Breast epithelium (tissue), 4 donors: Measurements from ENCODE around the gene PON2. TPM values are rescaled to one million over a fixed set of nuclear protein-coding genes. Genes with fewer than 3 reads are reported as not detected.
A peak's percentile ranks its signal among the peaks of the same experiment; 100 is the strongest.

Experiments used
- DNase-seq, 2 donors: peaks; one replicate each; pipeline ENCODE4 v3.0.0-alpha.2; 2019; ENCODE audit warnings: low spot score in 2 of 2
- H3K27ac ChIP-seq, 2 donors: fragments of 200-600 bp; sonication (generic) in 1 of 2; one replicate each; pipeline ENCODE4 v1.5.1; 2016 to 2019; ENCODE audit warnings: mild to moderate bottlenecking in 1 of 2
- H3K27me3 ChIP-seq, 2 donors: fragments of 200-600 bp; sonication (generic) in 1 of 2; one replicate each; pipeline versions ENCODE4 v1.5.1 to v1.6.0; 2017 to 2019; ENCODE audit warnings: control low read depth in 1 of 2, mild to moderate bottlenecking in 1 of 2
- H3K36me3 ChIP-seq: fragments of 200-600 bp; one replicate; pipeline ENCODE4 v1.5.1; 2019
- H3K4me1 ChIP-seq, 2 donors: fragments of 200-600 bp; sonication (generic); one replicate each; pipeline ENCODE4 v1.5.1; 2016 to 2019; ENCODE audit warnings: control low read depth in 1 of 2
- H3K4me3 ChIP-seq, 3 donors: fragments of 200-600 bp; sonication (generic); 1 replicate in 2 of 3; 2 replicates in 1 of 3; pipeline ENCODE4 v1.5.1; 2016 to 2019; ENCODE audit warnings: mild to moderate bottlenecking in 3 of 3, moderate library complexity in 2 of 3
- H3K9me3 ChIP-seq, 2 donors: fragments of 200-600 bp; sonication (generic) in 1 of 2; one replicate each; pipeline ENCODE4 v1.5.1; 2016 to 2019; ENCODE audit warnings: control low read depth in 1 of 2
- POLR2A ChIP-seq: fragments of 450-650 bp; IDR thresholded peaks from one replicate; pipeline ENCODE4 v1.6.1; 2016; ENCODE audit warnings: antibody characterized with exemption, mild to moderate bottlenecking, moderate library complexity
- POLR2AphosphoS5 ChIP-seq, 3 donors: sonication (generic); formaldehyde crosslinking; IDR thresholded peaks; one replicate each; pipeline ENCODE4 v1.6.1; 2017; ENCODE audit warnings: antibody characterized with exemption in 3 of 3
- intact Hi-C: fragments of 100-400 bp; cut with DNase I; formaldehyde crosslinking; loops from one replicate; pipeline ENCODE4 v1.15.1; 2023; ENCODE audit warnings: low total_unique reads
- total RNA-seq, 3 donors: library from RNA; depleted of rRNA; stranded (reverse); fragments of >200 nt; gene quantifications; one replicate each; pipeline ENCODE4 v1.1.0, GENCODE V29; 2016
- TF ChIP-seq, protein P1 (sequence below), 3 donors: fragments of 450-650 bp; IDR thresholded peaks; one replicate each; pipeline ENCODE4 v1.5.1; 2016 to 2017; ENCODE audit warnings: antibody characterized with exemption in 3 of 3, mild to moderate bottlenecking in 3 of 3, moderate library complexity in 3 of 3

PON2 gene
- total RNA-seq, 3 donors from 2014 or later: 119 to 168 (median 165) TPM

GRCh38 chr7:95427914-95428516, 6.8 kb downstream of the PON2 start:
- TF ChIP-seq POLR2A: no peak
- TF ChIP-seq, protein P1, sequence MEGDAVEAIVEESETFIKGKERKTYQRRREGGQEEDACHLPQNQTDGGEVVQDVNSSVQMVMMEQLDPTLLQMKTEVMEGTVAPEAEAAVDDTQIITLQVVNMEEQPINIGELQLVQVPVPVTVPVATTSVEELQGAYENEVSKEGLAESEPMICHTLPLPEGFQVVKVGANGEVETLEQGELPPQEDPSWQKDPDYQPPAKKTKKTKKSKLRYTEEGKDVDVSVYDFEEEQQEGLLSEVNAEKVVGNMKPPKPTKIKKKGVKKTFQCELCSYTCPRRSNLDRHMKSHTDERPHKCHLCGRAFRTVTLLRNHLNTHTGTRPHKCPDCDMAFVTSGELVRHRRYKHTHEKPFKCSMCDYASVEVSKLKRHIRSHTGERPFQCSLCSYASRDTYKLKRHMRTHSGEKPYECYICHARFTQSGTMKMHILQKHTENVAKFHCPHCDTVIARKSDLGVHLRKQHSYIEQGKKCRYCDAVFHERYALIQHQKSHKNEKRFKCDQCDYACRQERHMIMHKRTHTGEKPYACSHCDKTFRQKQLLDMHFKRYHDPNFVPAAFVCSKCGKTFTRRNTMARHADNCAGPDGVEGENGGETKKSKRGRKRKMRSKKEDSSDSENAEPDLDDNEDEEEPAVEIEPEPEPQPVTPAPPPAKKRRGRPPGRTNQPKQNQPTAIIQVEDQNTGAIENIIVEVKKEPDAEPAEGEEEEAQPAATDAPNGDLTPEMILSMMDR (IDR thresholded peaks at IDR 0.05): no peak
- TF ChIP-seq POLR2AphosphoS5 (IDR thresholded peaks at IDR 0.05): no peak
- no peaks in the 10 kb centered on the region for H3K9me3 ChIP-seq

DNA sequence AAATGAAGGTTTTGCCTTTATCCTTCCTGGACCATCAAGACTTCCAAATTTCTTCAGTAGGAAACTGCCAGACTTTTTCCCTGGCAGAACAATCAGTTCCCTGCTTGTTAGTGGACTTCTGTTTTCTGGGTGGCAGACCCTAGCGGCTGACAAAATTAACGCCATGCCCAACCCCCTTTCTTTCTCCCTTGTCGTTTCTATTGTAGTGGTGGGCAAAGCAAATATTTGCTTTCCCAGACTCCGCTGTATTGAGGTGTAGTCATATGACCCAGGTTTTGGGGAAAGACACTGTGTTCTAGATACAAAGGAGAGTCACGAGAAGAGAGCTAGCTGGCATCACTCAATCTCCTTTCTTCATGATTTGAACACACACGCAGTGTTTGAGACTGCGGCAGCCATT, 7.7 kb downstream of the PON2 start:
- no peak overlapping the region for H3K4me3 ChIP-seq
- DNase-seq: no peak
- H3K4me1 ChIP-seq: no peaks in the 10 kb centered on the region
- H3K27me3 ChIP-seq: no peaks in the 10 kb centered on the region
- intact Hi-C loops: no loop called here
- TF ChIP-seq, protein P1 (IDR thresholded peaks at IDR 0.05): no peak
- no peak for TF ChIP-seq POLR2AphosphoS5 (IDR thresholded peaks at IDR 0.05)
- no peak for TF ChIP-seq POLR2A
- H3K27ac ChIP-seq: no peak overlapping the region
- no peaks in the 10 kb centered on the region for H3K36me3 ChIP-seq
- no peaks in the 10 kb centered on the region for H3K9me3 ChIP-seq

More at GRCh38 chr7:95427914-95428516, 6.8 kb downstream of the PON2 start:
- Histone ChIP-seq H3K36me3 (no peaks in the 10 kb centered on the region), H3K27ac (no peak overlapping the region), H3K27me3 (no peaks in the 10 kb centered on the region), H3K4me1 (no peaks in the 10 kb centered on the region), H3K4me3 (no peak overlapping the region)
- intact Hi-C loops: no loop called here
- no peak for DNase-seq

GRCh38 chr7:95425694-95426093, 9.1 kb downstream of the PON2 start:
- Histone ChIP-seq H3K4me3 (no peak overlapping the region), H3K36me3 (no peaks in the 10 kb centered on the region), H3K4me1 (no peaks in the 10 kb centered on the region), H3K27ac (no peak overlapping the region), H3K9me3 (no peaks in the 10 kb centered on the region), H3K27me3 (no peaks in the 10 kb centered on the region)
- intact Hi-C loops: no loop called here
- TF ChIP-seq, protein P1 (IDR thresholded peaks at IDR 0.05): no peak
- TF ChIP-seq POLR2A: no peak
- TF ChIP-seq POLR2AphosphoS5 (IDR thresholded peaks at IDR 0.05): no peak
- no peak for DNase-seq

- intact Hi-C loops: no loop called here
- no peak for TF ChIP-seq POLR2AphosphoS5 (IDR thresholded peaks at IDR 0.05)
- no peak for TF ChIP-seq POLR2A
- TF ChIP-seq, protein P1 (IDR thresholded peaks at IDR 0.05): no peak
Observed at GRCh38 chr7:95424716-95425115, 10.1 kb downstream of the PON2 start.

DNA sequence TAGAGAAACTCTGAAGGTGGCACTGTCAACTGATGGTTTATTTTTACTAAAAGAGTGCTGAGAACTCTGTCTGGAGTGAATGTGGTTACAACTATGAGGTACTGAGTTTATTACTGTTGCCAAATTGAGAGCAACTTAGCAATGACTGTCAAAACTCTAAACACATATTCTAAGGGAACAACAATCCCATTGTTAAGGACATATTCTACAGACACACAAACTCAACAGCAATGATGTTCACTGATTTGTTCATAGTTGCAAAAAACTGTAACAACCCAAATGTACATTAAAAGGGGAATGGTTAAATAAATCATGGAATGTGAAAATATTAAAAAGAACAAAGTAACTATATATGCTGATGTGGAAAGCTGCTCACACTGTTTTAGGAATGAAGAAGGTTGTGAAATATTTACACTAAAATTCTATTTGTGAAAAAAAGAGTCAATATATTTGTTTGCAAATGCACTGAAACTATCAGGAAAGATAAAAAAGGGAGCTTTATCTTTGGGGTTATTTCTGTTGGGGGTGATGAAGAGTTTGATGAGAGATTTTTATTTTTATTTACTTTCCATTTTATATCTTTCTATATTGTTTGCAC, 12.9 kb downstream of the PON2 start:
- DNase-seq: no peak
- H3K9me3 ChIP-seq: no peaks in the 10 kb centered on the region
- TF ChIP-seq POLR2A (no peak), POLR2AphosphoS5 (IDR thresholded peaks at IDR 0.05) (no peak)
- TF ChIP-seq, protein P1 (IDR thresholded peaks at IDR 0.05): no peak
- no peak overlapping the region for H3K4me3 ChIP-seq
- no peaks in the 10 kb centered on the region for H3K36me3 ChIP-seq
- H3K27me3 ChIP-seq: no peaks in the 10 kb centered on the region
- no peaks in the 10 kb centered on the region for H3K4me1 ChIP-seq
- peak overlapping the region in 1 of 2 donors; percentile 40 for H3K27ac ChIP-seq
- intact Hi-C loops: no loop called here

More at GRCh38 chr7:95424716-95425115, 10.1 kb downstream of the PON2 start:
- no peaks in the 10 kb centered on the region for H3K36me3 ChIP-seq
- DNase-seq: no peak
- no peaks in the 10 kb centered on the region for H3K27me3 ChIP-seq
- no peak overlapping the region for H3K4me3 ChIP-seq
- no peaks in the 10 kb centered on the region for H3K4me1 ChIP-seq
- no peaks in the 10 kb centered on the region for H3K9me3 ChIP-seq
- no peak overlapping the region for H3K27ac ChIP-seq
